ENCODE data around the gene NID2.

The NID2 gene

GRCh38 chr14:52111583-52111982 lies 42.7 kb upstream of the NID2 start:
- DNase-seq: no peak
- TF ChIP-seq CTCF (IDR thresholded peaks at IDR 0.05; ENCODE audit: low read depth, low read length): no peak
- Histone ChIP-seq H3K9me3 (ENCODE audit: severe bottlenecking) (no peaks in the 10 kb centered on the region), H3K27me3 (ENCODE audit: insufficient read depth, low read depth, severe bottlenecking) (no peaks in the 10 kb centered on the region), H3K36me3 (no peaks in the 10 kb centered on the region), H3K4me3 (ENCODE audit: low read depth, low read length) (no peak overlapping the region), H3K27ac (no peak overlapping the region)

GRCh38 chr14:52110441-52111086 lies 41.7 kb upstream of the NID2 start:
- Histone ChIP-seq H3K27ac (no peak overlapping the region), H3K27me3 (ENCODE audit: insufficient read depth, low read depth, severe bottlenecking) (no peaks in the 10 kb centered on the region), H3K9me3 (ENCODE audit: severe bottlenecking) (no peaks in the 10 kb centered on the region), H3K4me3 (ENCODE audit: low read depth, low read length) (no peak overlapping the region), H3K36me3 (no peaks in the 10 kb centered on the region)
- no peak for DNase-seq
- TF ChIP-seq CTCF (IDR thresholded peaks at IDR 0.05; ENCODE audit: low read depth, low read length): no peak

- no peak for TF ChIP-seq CTCF (IDR thresholded peaks at IDR 0.05; ENCODE audit: low read depth, low read length)
- Histone ChIP-seq H3K27ac (no peak overlapping the region), H3K36me3 (no peaks in the 10 kb centered on the region), H3K27me3 (ENCODE audit: insufficient read depth, low read depth, severe bottlenecking) (no peaks in the 10 kb centered on the region), H3K4me3 (ENCODE audit: low read depth, low read length) (no peak overlapping the region), H3K9me3 (ENCODE audit: severe bottlenecking) (no peaks in the 10 kb centered on the region)
- no peak for DNase-seq
These were observed 40.0 kb upstream of the NID2 start for GRCh38 chr14:52108823-52109222.

- Histone ChIP-seq H3K9me3 (ENCODE audit: severe bottlenecking) (no peaks in the 10 kb centered on the region), H3K27me3 (ENCODE audit: insufficient read depth, low read depth, severe bottlenecking) (no peaks in the 10 kb centered on the region), H3K27ac (no peak overlapping the region), H3K36me3 (no peaks in the 10 kb centered on the region), H3K4me3 (ENCODE audit: low read depth, low read length) (no peak overlapping the region)
- TF ChIP-seq CTCF (IDR thresholded peaks at IDR 0.05; ENCODE audit: low read depth, low read length): no peak
- DNase-seq: no peak
These were observed 38.0 kb upstream of the NID2 start for GRCh38 chr14:52106840-52107239.

- Histone ChIP-seq H3K36me3 (no peaks in the 10 kb centered on the region), H3K9me3 (ENCODE audit: severe bottlenecking) (no peaks in the 10 kb centered on the region), H3K27ac (no peak overlapping the region), H3K27me3 (ENCODE audit: insufficient read depth, low read depth, severe bottlenecking) (no peaks in the 10 kb centered on the region), H3K4me3 (ENCODE audit: low read depth, low read length) (no peak overlapping the region)
- DNase-seq: no peak
- no peak for TF ChIP-seq CTCF (IDR thresholded peaks at IDR 0.05; ENCODE audit: low read depth, low read length)
These were observed 34.6 kb upstream of the NID2 start for GRCh38 chr14:52103416-52103815.

- Histone ChIP-seq H3K9me3 (ENCODE audit: severe bottlenecking) (no peaks in the 10 kb centered on the region), H3K27ac (no peak overlapping the region), H3K4me3 (ENCODE audit: low read depth, low read length) (no peak overlapping the region), H3K27me3 (ENCODE audit: insufficient read depth, low read depth, severe bottlenecking) (no peaks in the 10 kb centered on the region), H3K36me3 (no peaks in the 10 kb centered on the region)
- no peak for DNase-seq
- TF ChIP-seq CTCF (IDR thresholded peaks at IDR 0.05; ENCODE audit: low read depth, low read length): no peak
These were observed 26.9 kb upstream of the NID2 start for GRCh38 chr14:52095794-52096193.

All from WERI-Rb-1 (cell line).